GM18868 (cell line): ENCODE measurements around the gene EIF6.
"Not testable (repeated sequence)": the region's sequence is repeated elsewhere in the genome, so short reads cannot be mapped to it uniquely, and the experiment has no call there.

Experiments used
- ATAC-seq: cut with Tn5 transposase; IDR thresholded peaks from one replicate; pipeline ENCODE4 v1.9.1; 2021; ENCODE audit warnings: mild to moderate bottlenecking, moderate library complexity; ENCODE audit not compliant: unreplicated experiment

The EIF6 gene

GRCh38 chr20:35284267-35284991 lies at the start of gene EIF6:
EIF6 (minus strand) TSS chr20:35284772; CDS start chr20:35284487, 285 bp downstream.
- ATAC-seq, result peak; percentile 83

GRCh38 chr20:35333606-35334005 lies 49.0 kb upstream of the EIF6 start:
- no peak for ATAC-seq

DNA sequence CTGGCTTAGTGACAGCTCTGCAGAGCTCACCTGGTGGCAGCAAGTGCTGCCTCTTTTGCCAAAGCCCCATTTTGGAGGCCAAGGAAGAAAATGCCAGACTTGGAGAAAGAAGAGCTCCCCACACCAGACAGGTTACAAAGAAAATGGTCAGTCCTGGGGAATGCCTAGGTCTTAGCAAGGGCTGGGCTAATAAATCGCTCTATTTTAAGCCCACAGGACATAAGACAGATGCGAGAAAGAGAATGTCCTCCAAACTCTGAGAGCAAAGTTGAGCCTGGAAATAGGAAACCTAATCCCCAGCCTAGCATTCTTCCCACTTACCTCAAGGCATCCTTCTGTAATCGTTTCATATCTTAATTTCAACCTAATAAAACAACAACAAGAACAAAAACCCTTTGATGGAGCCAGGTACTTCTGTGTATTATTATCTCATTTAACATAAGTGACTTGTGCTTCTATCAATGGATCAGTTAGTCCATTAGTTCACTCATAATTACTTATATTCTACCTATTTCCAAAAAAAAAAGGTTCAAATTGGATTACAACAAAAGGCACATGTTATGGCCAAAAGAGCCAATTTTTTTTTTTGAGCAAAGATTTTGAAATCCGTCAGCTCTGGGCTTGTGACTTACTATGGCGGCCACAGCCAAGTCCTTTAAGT lies 48.1 kb upstream of the EIF6 start:
- ATAC-seq, result no peak

DNA sequence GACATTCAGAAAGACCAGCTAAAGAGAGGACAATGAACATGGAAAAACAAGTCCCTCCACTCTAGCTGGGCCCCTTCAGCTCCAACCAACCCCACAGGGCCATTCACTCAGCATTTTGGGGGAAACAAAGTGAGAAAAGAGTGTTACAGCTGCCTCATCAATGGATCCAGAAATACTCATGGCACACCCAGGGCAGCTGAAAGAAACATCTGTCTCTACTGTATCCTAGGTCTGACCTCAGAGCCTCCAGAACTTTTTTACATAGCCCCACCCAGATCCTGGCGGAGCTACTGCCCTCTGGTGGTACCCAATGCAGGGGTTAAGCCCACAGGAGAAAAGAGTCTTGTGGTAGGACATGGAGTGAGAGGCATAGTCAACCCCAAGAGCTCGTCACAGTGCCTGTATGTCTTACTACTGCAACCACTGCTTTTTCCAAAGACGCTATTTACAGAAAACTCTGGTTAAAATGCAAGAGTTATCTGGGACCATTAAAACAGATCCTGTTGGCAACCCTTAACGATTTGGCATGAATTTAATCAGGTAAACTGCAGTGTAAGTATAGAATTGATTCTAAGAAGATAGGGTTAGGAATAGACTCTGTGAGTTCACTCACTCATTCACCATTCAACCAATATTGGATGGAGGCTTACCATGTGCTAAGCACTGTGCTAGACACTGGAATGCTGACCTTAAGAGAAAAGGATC lies 45.0 kb upstream of the EIF6 start:
- ATAC-seq, result no peak

DNA sequence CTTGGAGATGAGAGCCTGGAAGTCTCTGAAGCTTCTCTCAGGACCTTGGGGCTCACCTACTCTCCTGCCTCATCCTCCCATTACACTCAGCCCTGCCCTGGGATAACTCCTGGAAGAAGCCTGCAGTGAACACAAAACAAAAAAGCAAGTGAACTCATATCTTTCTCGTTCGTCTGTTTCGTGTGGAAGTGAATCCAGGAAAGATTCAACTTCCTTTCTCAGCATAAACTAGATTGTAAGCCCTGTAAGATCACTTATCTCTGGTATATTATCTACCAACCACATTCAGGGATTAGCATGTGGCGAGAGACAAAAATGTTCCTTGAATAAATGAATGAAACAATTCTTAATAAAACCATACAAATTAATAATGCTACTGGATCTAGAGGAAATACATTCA lies 44.1 kb upstream of the EIF6 start:
- no peak for ATAC-seq

DNA sequence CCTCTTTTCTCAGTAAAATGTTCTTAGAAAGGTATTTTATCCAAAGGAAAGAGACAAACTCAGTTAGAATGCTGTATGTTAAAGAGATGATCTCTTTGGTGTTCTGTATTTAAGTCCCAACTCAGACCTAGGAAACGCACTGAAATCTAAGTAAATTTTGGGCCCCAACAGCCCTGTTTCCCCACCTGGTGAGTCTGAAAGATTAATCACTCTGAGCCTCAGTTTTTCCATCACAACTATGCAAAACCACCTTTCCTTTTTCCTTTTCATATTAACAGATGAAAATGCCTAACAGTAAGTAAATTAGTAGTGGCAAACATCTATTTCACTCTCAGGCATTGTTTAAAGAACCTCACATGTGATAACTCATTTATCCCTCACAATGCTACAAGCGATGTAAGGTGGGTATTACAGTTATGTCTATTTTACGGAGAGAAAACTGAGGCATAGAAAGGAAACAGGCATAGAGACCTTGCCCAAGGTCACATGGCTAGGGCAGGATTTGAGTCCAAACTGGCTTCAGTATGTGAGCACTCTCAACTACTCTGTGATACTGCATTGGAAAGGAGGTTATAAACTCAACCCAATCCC lies 43.6 kb upstream of the EIF6 start:
- ATAC-seq, result no peak

GRCh38 chr20:35327074-35327976 lies 42.8 kb upstream of the EIF6 start:
- no peak for ATAC-seq

DNA sequence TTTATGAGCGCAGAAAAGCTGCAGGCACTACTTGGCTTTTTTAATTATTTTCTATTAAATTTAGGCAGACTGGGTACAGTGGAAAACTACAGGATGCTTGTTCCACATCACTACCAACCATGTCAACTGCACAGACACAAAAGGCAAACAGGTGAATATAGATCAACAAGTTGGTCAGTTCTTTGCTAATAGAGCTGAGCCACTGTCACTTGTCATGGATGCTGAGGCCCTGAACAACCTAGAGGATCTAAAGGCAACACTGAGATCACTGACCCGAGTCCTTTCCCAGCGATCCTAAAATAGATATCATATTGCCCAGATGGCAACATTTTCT lies 42.1 kb upstream of the EIF6 start:
- ATAC-seq, result no peak

DNA sequence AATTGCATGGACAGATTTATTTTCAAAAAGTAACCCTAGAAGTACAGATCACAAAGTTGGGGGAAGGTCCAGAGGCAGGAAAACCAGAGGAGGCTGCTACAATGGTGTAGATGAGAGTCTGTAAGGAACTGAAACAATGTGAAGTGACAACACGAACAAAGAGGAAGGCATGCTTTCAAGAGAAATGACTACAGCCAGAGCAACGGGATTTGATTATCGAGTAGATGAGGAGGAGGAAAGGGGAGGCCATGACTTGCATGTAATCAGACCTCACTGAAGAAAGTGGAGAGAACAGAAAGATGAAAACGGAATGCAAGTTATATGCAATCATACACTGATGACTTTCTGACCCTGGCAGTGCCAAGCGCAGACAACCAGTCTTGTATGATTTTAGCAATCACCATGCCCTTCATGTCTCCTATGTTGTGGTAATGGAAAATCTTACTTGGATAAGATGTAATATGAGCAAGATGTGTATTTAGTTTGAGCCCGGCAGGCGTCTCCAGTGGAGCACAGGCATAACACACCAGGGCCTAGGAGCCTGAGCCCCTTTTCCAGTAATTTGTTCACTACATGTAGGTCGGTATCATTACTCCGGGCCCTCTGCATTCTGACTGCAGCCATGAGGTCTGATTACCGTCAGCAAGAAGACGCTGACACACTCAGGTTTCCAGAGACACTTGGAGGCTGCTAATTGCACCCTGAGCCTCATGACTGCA lies 41.6 kb upstream of the EIF6 start:
- no peak for ATAC-seq

GRCh38 chr20:35325401-35325800 lies 40.8 kb upstream of the EIF6 start:
- no peak for ATAC-seq

DNA sequence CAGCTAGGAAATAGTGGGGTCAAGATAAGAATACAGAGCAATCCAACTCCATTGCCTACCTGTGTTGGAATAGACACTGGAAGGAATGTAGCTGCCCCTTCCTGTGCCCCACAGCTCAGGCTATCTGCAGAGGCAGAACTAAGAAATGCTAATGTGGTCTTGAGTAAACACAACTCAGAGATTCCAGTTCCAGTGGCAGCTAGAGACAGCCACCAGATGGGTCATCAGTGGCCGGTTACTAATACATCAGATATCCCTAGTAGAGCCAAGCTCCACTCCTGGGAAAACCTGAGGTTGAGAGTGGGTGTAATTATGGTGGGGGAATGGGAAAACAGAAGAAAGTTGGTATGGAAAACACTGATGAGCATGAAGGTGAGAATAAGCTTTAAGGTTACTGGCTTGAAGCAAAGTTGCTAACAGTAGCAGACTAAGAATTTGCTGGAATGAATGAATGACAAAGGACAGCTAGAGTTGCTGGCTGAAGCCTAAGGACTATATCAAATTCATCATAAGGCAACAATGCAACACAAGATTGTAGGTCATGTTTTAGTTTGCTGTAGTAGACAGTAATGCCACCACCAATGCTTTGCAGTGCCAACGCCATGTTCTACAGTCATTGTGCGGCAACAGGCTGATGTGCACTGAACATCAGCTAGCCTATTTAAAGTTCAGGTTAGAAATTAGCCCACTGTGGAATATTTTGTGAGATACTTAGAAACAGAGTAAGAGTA lies 36.0 kb upstream of the EIF6 start:
- ATAC-seq, result no peak

DNA sequence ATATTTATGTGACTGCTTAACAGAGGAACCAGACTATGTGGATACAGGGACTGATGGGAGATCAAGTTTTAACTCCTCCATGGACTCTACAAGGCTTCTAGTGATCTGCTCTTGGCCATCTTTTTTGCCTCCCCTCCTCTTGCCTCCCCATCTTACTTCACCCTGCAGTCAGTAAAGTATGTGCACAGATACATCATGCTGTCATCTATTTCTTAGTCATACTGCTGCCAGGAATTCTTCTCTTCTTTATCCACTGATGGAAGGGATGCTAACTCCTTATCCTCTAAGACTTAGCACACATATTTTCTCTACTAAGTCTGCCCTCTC lies 35.3 kb upstream of the EIF6 start:
- ATAC-seq, result no peak

DNA sequence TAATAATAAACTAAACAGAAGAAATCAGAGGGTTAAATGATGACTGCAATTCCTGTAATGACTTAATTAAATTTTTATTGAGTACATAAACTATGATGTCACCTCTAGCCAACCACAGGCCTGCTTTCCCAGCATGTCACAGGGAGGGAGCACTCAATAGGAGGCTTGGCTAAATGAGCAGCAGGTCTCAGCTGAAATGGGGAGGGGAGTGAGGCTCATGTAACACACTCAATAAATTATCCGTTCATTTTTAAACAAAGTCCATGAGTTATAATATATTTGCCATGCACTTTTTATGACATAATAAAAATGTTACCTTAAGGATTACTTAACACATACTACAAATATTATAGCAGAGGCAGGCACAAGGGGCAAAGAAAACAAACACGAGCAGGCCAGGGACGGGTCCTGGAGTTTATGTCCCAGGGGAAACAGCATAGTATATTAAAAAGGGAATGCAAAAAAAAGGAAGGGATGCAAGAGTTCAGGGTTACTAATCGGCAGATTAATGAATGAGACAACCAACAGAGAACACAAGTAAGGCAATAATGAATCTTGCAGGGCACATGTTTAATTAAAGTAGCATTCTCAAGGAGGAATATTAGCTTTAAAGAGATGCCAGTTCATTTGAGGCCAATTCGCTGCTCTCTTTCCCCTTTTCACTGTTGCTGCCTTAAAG lies 34.8 kb upstream of the EIF6 start:
- ATAC-seq, result no peak

DNA sequence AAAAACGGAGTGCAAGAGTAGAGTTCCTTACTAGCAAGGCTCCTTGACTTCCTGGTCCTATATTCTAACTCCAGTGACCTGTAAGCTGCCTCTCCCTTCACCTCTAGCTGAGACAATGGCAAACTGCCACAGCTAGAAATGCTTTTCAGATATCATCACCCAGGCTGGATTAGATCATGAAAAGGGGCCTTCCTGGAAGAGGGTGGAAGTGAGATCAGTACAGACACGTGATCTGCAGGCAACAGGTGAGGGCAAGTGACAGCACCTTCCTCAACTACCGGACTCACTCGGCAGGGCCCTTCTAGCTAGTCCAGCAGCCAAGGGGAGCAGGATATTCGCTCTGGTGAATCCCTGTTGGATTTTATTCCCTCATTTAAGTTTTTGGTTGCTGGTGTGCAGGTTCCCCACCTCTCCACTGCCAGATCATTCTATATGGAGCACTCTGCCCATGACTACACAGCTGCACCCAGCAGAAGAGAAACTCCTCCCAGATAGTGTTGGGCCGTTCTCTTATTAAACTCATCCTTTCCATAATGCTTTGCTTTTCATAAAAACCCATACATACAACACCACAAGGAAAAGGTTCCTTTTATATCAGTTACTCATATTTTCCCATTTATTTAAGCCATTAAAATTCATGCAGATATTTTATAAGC lies 34.1 kb upstream of the EIF6 start:
- ATAC-seq, result no peak

DNA sequence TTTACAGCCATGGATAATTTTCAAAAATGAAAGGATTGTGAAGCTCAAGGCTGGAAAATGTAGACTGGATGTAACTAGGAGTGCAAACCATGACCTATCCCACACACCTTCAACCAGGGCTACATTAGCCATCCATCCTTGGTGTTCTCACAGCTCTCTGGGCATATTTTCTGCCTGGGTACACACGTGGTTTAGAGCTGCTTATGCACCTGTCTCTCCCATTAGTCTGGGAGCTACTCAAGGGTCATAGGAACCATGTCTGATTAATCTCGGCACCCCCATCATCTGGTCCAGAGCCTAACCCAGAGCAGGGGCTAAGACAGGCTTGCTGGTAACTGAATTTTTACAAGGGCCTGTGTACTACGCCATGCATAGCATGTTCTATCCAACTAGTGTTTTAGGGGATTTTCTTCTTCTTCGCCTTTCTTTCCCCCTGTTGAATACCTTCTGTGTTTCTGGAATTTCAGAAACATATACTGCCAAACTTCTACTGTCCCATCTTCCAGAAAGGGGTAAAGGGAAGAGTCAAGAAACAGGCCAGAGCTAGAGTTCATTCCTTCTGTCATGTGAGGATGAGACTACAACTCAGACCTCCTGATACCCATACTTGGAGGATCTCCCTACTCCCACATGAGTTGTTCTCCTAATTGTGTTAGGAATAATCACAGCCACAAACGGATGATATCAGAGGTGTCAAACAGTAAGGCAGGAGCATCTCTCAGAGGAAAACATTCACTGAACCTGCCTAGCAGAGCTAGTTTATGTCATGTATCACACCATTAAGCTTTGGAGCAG lies 33.0 kb upstream of the EIF6 start:
- ATAC-seq, result no peak

DNA sequence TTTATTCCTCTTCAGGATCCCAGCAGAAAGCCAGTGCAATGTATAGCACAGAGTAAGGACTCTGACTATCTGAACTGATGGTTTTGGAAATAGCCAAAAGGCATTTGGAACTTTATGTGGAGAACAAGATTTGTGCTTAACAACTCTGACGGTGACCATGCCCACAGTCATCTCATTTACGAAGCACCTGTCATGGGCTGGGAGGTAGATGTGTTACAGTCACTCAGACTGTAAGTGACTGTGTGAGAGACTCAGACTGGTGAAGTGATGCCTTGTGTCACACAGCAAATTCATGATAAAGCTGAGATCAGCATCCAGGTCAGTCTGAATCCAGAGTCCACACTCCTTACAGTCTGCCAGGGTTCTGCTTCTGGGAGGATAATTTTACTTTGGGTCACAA lies 31.5 kb upstream of the EIF6 start:
- ATAC-seq, result no peak

DNA sequence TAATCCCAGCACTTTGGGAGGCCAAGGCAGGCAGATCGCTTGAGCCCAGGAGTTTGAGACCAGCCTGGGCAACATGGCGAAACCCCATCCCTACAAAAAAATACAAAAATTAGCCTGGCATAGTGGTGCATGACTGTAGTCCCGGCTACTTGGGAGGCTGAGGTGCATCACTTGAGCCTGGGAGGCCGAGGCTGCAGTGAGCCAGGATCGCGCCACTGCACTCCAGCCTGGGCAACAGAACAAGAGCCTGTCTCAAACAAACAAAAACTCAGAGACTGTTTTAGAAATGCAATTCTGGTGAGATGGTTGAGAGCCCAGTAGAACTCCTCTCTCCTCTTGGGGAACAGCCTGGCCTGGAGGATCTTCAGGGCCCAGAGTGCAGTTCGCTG lies 31.1 kb upstream of the EIF6 start:
- ATAC-seq, result not testable (repeated sequence)
